ENCODE data around the gene RASGRP1.

RASGRP1 gene

GRCh38 chr15:38490242-38490922, 74.2 kb downstream of the RASGRP1 start:
- no peak overlapping the region for H3K4me3 ChIP-seq (ENCODE audit: low read depth, low read length)
- TF ChIP-seq, protein P1, sequence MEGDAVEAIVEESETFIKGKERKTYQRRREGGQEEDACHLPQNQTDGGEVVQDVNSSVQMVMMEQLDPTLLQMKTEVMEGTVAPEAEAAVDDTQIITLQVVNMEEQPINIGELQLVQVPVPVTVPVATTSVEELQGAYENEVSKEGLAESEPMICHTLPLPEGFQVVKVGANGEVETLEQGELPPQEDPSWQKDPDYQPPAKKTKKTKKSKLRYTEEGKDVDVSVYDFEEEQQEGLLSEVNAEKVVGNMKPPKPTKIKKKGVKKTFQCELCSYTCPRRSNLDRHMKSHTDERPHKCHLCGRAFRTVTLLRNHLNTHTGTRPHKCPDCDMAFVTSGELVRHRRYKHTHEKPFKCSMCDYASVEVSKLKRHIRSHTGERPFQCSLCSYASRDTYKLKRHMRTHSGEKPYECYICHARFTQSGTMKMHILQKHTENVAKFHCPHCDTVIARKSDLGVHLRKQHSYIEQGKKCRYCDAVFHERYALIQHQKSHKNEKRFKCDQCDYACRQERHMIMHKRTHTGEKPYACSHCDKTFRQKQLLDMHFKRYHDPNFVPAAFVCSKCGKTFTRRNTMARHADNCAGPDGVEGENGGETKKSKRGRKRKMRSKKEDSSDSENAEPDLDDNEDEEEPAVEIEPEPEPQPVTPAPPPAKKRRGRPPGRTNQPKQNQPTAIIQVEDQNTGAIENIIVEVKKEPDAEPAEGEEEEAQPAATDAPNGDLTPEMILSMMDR (IDR thresholded peaks at IDR 0.05; ENCODE audit: borderline replicate concordance, insufficient read depth, low read depth, low read length): no peak

GRCh38 chr15:38487378-38487777, 77.2 kb downstream of the RASGRP1 start:
- H3K4me3 ChIP-seq (ENCODE audit: low read depth, low read length): no peak overlapping the region
- TF ChIP-seq, protein P1 (IDR thresholded peaks at IDR 0.05; ENCODE audit: borderline replicate concordance, insufficient read depth, low read depth, low read length): no peak

- TF ChIP-seq, protein P1 (IDR thresholded peaks at IDR 0.05; ENCODE audit: borderline replicate concordance, insufficient read depth, low read depth, low read length): no peak
- H3K4me3 ChIP-seq (ENCODE audit: low read depth, low read length): no peak overlapping the region
These were observed 77.7 kb downstream of the RASGRP1 start for GRCh38 chr15:38486936-38487335.

DNA sequence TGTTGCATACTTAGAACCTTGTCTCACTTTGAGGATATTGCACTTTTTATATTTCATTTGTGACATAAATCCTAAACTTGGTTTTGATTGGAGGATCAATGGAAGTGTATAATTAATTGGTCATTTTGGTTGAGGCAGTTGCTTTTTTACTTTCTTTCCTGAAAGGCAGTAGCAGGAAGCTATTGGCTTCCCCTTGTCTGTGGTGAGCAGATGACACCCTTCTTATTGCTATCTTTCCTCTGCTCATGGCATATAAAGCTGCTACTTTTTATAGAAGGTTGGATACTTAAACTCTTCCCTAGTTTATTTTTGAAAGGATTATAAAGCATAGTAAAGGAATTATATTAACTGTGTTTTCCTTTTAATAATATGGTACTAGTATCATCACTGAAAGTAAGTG, 82.0 kb downstream of the RASGRP1 start:
- TF ChIP-seq, protein P1 (IDR thresholded peaks at IDR 0.05; ENCODE audit: borderline replicate concordance, insufficient read depth, low read depth, low read length): no peak
- H3K4me3 ChIP-seq (ENCODE audit: low read depth, low read length): no peak overlapping the region

- no peak overlapping the region for H3K4me3 ChIP-seq (ENCODE audit: low read depth, low read length)
- TF ChIP-seq, protein P1 (IDR thresholded peaks at IDR 0.05; ENCODE audit: borderline replicate concordance, insufficient read depth, low read depth, low read length): no peak
These were observed 82.9 kb downstream of the RASGRP1 start for GRCh38 chr15:38481761-38482160.

- TF ChIP-seq, protein P1 (IDR thresholded peaks at IDR 0.05; ENCODE audit: borderline replicate concordance, insufficient read depth, low read depth, low read length): no peak
- H3K4me3 ChIP-seq (ENCODE audit: low read depth, low read length): no peak overlapping the region
These were observed 83.5 kb downstream of the RASGRP1 start for GRCh38 chr15:38481113-38481512.

DNA sequence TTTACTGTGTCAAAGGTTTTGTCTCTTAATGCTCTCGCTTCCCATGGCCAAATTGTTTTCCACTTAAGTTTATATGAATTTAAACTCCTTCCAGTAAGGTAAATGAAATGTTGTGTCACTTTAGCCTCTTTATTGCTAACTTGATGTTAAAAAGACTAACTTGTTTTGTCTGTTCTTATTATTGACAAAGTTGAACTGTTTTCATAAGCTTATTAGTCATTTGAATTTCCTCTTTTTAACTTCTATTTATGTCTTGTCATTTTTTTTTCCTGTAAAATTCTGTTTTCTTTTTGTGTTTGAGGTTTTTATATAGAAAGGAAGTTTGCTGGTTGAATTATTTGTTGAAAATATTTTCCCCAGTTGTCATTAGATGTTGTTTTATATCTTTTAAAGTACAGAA, 84.9 kb downstream of the RASGRP1 start:
- H3K4me3 ChIP-seq (ENCODE audit: low read depth, low read length): no peak overlapping the region
- TF ChIP-seq, protein P1 (IDR thresholded peaks at IDR 0.05; ENCODE audit: borderline replicate concordance, insufficient read depth, low read depth, low read length): no peak
